HG03060 (cell line): ENCODE results near the gene SGTA.
"Not testable (repeated sequence)": the region's sequence is repeated elsewhere in the genome, so short reads cannot be mapped to it uniquely, and the experiment has no call there.

Experiments used
- ATAC-seq: cut with Tn5 transposase; IDR thresholded peaks from one replicate; pipeline ENCODE4 v1.9.1; 2021; ENCODE audit warnings: low read depth, moderate number of reproducible peaks; ENCODE audit not compliant: unreplicated experiment

Gene SGTA

GRCh38 chr19:2795827-2796658 is 13.0 kb upstream of the SGTA start:
- no peak for ATAC-seq

- no peak for ATAC-seq
Measured at GRCh38 chr19:2793577-2793976, 10.5 kb upstream of the SGTA start.

- ATAC-seq, result no peak
Measured at GRCh38 chr19:2793126-2793525, 10.1 kb upstream of the SGTA start.

- ATAC-seq, result not testable (repeated sequence)
Measured at GRCh38 chr19:2792666-2793065, 9.6 kb upstream of the SGTA start.

- ATAC-seq, result no peak
Measured at GRCh38 chr19:2791876-2792275, 8.8 kb upstream of the SGTA start.

GRCh38 chr19:2791440-2791839 is 8.4 kb upstream of the SGTA start:
- no peak for ATAC-seq

- ATAC-seq, result no peak
Measured at GRCh38 chr19:2790557-2791271, 7.6 kb upstream of the SGTA start.

- ATAC-seq, result no peak
Measured at GRCh38 chr19:2790194-2790556, 7.1 kb upstream of the SGTA start.

GRCh38 chr19:2788237-2788636 is 5.2 kb upstream of the SGTA start:
- no peak for ATAC-seq

- ATAC-seq, result no peak
Measured at GRCh38 chr19:2787115-2787514, 4.0 kb upstream of the SGTA start.

- ATAC-seq, result peak; percentile 48
Measured at GRCh38 chr19:2785244-2785997, 2.3 kb upstream of the SGTA start, which contains the start of gene THOP1. THOP1 (plus strand) TSS chr19:2785503; CDS start chr19:2785663, 160 bp downstream.

- no peak for ATAC-seq
Measured at GRCh38 chr19:2783781-2784145, 690 bp upstream of the SGTA start.

GRCh38 chr19:2782329-2782935 is 641 bp downstream of the SGTA start:
- ATAC-seq, result no peak

GRCh38 chr19:2780284-2780683 is 2.8 kb downstream of the SGTA start:
- ATAC-seq, result no peak

GRCh38 chr19:2779121-2779740 is 3.8 kb downstream of the SGTA start:
- ATAC-seq, result no peak

- no peak for ATAC-seq
Measured at GRCh38 chr19:2777952-2778683, 5.0 kb downstream of the SGTA start.

- no peak for ATAC-seq
Measured at GRCh38 chr19:2775556-2776430, 7.3 kb downstream of the SGTA start.

GRCh38 chr19:2774953-2775555 is 8.0 kb downstream of the SGTA start:
- ATAC-seq, result no peak
